Keratinocyte (primary cell): ENCODE data around the gene OCIAD2.
"Not testable (repeated sequence)": the region's sequence is repeated elsewhere in the genome, so short reads cannot be mapped to it uniquely, and the experiment has no call there.

Source experiments
- EZH2 ChIP-seq: IDR thresholded peaks from one replicate; pipeline ENCODE4 v1.6.1; 2012; ENCODE audit warnings: inconsistent platforms, mild to moderate bottlenecking, low read length, moderate library complexity
- TF ChIP-seq, protein P1 (sequence below), 3 experiments: IDR thresholded peaks in 1 of 3; conservative IDR thresholded peaks in 1 of 3; optimal IDR thresholded peaks in 1 of 3; 2 replicates in 2 of 3; 3 replicates in 1 of 3; pipeline versions ENCODE3 to v1.5.1; 2011; ENCODE audit warnings: low read length in 3 of 3, mild to moderate bottlenecking in 3 of 3, moderate library complexity in 2 of 3, control low read depth in 1 of 3, inconsistent platforms in 1 of 3; ENCODE audit not compliant: insufficient read depth in 2 of 3; ENCODE audit errors: extremely low read depth in 1 of 3

DNA sequence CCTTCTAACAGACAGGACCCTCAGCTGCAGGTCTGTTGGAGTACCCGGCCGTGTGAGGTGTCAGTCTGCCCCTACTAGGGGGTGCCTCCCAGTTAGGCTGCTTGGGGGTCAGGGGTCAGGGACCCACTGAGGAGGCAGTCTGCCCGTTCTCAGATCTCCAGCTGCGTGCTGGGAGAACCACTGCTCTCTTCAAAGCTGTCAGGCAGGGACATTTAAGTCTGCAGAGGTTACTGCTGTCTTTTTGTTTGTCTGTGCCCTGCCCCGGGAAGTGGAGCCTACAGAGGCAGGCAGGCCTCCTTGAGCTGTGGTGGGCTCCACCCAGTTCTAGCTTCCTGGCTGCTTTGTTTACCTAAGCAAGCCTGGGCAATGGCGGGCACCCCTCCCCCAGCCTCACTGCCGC lies 16.5 kb upstream of the OCIAD2 start:
- TF ChIP-seq, protein P1, sequence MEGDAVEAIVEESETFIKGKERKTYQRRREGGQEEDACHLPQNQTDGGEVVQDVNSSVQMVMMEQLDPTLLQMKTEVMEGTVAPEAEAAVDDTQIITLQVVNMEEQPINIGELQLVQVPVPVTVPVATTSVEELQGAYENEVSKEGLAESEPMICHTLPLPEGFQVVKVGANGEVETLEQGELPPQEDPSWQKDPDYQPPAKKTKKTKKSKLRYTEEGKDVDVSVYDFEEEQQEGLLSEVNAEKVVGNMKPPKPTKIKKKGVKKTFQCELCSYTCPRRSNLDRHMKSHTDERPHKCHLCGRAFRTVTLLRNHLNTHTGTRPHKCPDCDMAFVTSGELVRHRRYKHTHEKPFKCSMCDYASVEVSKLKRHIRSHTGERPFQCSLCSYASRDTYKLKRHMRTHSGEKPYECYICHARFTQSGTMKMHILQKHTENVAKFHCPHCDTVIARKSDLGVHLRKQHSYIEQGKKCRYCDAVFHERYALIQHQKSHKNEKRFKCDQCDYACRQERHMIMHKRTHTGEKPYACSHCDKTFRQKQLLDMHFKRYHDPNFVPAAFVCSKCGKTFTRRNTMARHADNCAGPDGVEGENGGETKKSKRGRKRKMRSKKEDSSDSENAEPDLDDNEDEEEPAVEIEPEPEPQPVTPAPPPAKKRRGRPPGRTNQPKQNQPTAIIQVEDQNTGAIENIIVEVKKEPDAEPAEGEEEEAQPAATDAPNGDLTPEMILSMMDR (optimal IDR thresholded peaks at IDR 0.05 in 1 of 3, IDR thresholded peaks at IDR 0.05 in 1 of 3, conservative IDR thresholded peaks at IDR 0.05 in 1 of 3; ENCODE audit: extremely low read depth in 1 of 3, insufficient read depth in 2 of 3, low read length in 3 of 3): not testable (repeated sequence)
- TF ChIP-seq EZH2: not testable (repeated sequence)
